Keratinocyte (primary cell): ENCODE results near the gene SRP54. TPM values are rescaled to one million over a fixed set of nuclear protein-coding genes. Genes with fewer than 3 reads are reported as not detected.

Experiments used
- DNase-seq: peaks from one replicate; pipeline ENCODE4 v3.0.0-alpha.2; 2011; ENCODE audit warnings: low read depth, missing footprints, low spot score
- FAIRE-seq: peaks from 2 replicates; lab custom pipeline; 2011; peaks lifted over from hg19 to GRCh38; lab: Jason Lieb, UNC
- H2AFZ ChIP-seq: 2 replicates; pipeline ENCODE4 v1.6.0; 2012; ENCODE audit warnings: low read length, control low read depth, inconsistent platforms; ENCODE audit not compliant: control insufficient read depth
- H3K27ac ChIP-seq: 2 replicates; pipeline ENCODE4 v1.5.1; 2011; ENCODE audit warnings: low read length; ENCODE audit not compliant: control insufficient read depth, insufficient read depth
- H3K27me3 ChIP-seq: 3 replicates; pipeline ENCODE4 v1.6.0; 2011; ENCODE audit warnings: low read length; ENCODE audit not compliant: control insufficient read depth, insufficient read depth; ENCODE audit errors: extremely low read depth
- H3K36me3 ChIP-seq, 2 experiments: 2 replicates in 1 of 2; 3 replicates in 1 of 2; pipeline ENCODE4 v1.5.1; 2011; ENCODE audit warnings: low read length in 2 of 2, mild to moderate bottlenecking in 1 of 2; ENCODE audit not compliant: control insufficient read depth in 2 of 2, insufficient read depth in 2 of 2; ENCODE audit errors: extremely low read depth in 1 of 2
- H3K4me1 ChIP-seq: 3 replicates; pipeline ENCODE4 v1.5.1; 2011; ENCODE audit warnings: low read length; ENCODE audit not compliant: control insufficient read depth, insufficient read depth; ENCODE audit errors: extremely low read depth
- H3K4me2 ChIP-seq: 3 replicates; pipeline ENCODE4 v1.6.0; 2011; ENCODE audit warnings: low read depth, low read length; ENCODE audit not compliant: control insufficient read depth, insufficient read depth; ENCODE audit errors: extremely low read depth
- H3K4me3 ChIP-seq, 3 experiments: fragments of 200-600 bp in 1 of 3; sonication (generic) in 1 of 3; 2 replicates in 2 of 3; 3 replicates in 1 of 3; pipeline ENCODE4 v1.5.1; 2011 to 2016; ENCODE audit warnings: low read length in 3 of 3, mild to moderate bottlenecking in 3 of 3, control low read depth in 2 of 3, inconsistent platforms in 1 of 3, low read depth in 1 of 3, mixed read lengths in 1 of 3, mixed run types in 1 of 3, moderate library complexity in 1 of 3; ENCODE audit not compliant: control insufficient read depth in 2 of 3, insufficient read depth in 2 of 3; ENCODE audit errors: extremely low read depth in 1 of 3
- H3K79me2 ChIP-seq: 2 replicates; pipeline ENCODE4 v1.6.0; 2012; ENCODE audit warnings: low read length; ENCODE audit not compliant: control insufficient read depth, insufficient read depth
- H3K9ac ChIP-seq: 3 replicates; pipeline ENCODE4 v1.6.0; 2011; ENCODE audit warnings: low read length; ENCODE audit not compliant: control insufficient read depth, insufficient read depth; ENCODE audit errors: extremely low read depth
- H3K9me1 ChIP-seq: 3 replicates; pipeline ENCODE4 v1.6.0; 2011; ENCODE audit warnings: low read length; ENCODE audit not compliant: control insufficient read depth, insufficient read depth; ENCODE audit errors: extremely low read depth
- H3K9me3 ChIP-seq: 2 replicates; pipeline ENCODE4 v1.5.1; 2012; ENCODE audit warnings: low read depth, low read length; ENCODE audit not compliant: control insufficient read depth
- H4K20me1 ChIP-seq: 3 replicates; pipeline ENCODE4 v1.6.0; 2011; ENCODE audit warnings: low read length; ENCODE audit not compliant: control insufficient read depth, insufficient read depth; ENCODE audit errors: extremely low read depth
- EZH2 ChIP-seq: IDR thresholded peaks from one replicate; pipeline ENCODE4 v1.6.1; 2012; ENCODE audit warnings: inconsistent platforms, mild to moderate bottlenecking, low read length, moderate library complexity
- dilution Hi-C: fragments of 300-500 bp; cut with MboI; formaldehyde crosslinking; loops from one replicate; pipeline ENCODE4 v1.7.0; 2020; ENCODE audit warnings: low sequenced_read_pairs; ENCODE audit not compliant: extremely low pct_ligation_motif_present
- polyA minus RNA-seq, 3 experiments: library from RNA; depleted of rRNA, polyadenylated mRNA; stranded (reverse); fragments of >200 nt; gene quantifications; 1 replicate in 1 of 3; 2 replicates in 1 of 3; 3 replicates in 1 of 3; pipeline ENCODE4 v1.2.3, GENCODE V29; 2011
- polyA plus RNA-seq, 5 experiments: library from polyadenylated mRNA; depleted of rRNA in 3 of 5; stranded (reverse) in 3 of 5; stranded (forward) in 1 of 5; unstranded in 1 of 5; fragments of >200 nt; gene quantifications; 1 replicate in 1 of 5; 2 replicates in 3 of 5; 3 replicates in 1 of 5; pipeline versions ENCODE4 v1.2.1 to v1.2.3, GENCODE V29; 2011 to 2012; ENCODE audit warnings: missing spikeins in 2 of 5, low read depth in 1 of 5, low replicate concordance in 1 of 5
- TF ChIP-seq, protein P1 (sequence below), 3 experiments: IDR thresholded peaks in 1 of 3; conservative IDR thresholded peaks in 1 of 3; optimal IDR thresholded peaks in 1 of 3; 2 replicates in 2 of 3; 3 replicates in 1 of 3; pipeline versions ENCODE3 to v1.5.1; 2011; ENCODE audit warnings: low read length in 3 of 3, mild to moderate bottlenecking in 3 of 3, moderate library complexity in 2 of 3, control low read depth in 1 of 3, inconsistent platforms in 1 of 3; ENCODE audit not compliant: insufficient read depth in 2 of 3; ENCODE audit errors: extremely low read depth in 1 of 3

SRP54 gene
- 18.0 to 52.2 TPM (median 41.6 TPM) in 3 replicates for polyA plus RNA-seq
- 126 TPM for polyA plus RNA-seq (2011; ENCODE audit: low read depth)
- polyA plus RNA-seq (2011; cell fraction: cytosol; rRNA removed) = 28.3 and 43.3 TPM in 2 replicates
- 65.9 and 74.9 TPM in 2 replicates for polyA plus RNA-seq (2011; cell fraction: nucleus; rRNA removed)
- polyA plus RNA-seq (2012; ENCODE audit: low replicate concordance) = 45.9 and 53.8 TPM in 2 replicates
- polyA minus RNA-seq = 20.6 to 29.4 TPM (median 26.6 TPM) in 3 replicates
- 22.8 TPM for polyA minus RNA-seq (2011; cell fraction: cytosol; rRNA and poly(A)+ RNA removed)
- 20.6 and 33.7 TPM in 2 replicates for polyA minus RNA-seq (2011; cell fraction: nucleus; rRNA and poly(A)+ RNA removed)

DNA sequence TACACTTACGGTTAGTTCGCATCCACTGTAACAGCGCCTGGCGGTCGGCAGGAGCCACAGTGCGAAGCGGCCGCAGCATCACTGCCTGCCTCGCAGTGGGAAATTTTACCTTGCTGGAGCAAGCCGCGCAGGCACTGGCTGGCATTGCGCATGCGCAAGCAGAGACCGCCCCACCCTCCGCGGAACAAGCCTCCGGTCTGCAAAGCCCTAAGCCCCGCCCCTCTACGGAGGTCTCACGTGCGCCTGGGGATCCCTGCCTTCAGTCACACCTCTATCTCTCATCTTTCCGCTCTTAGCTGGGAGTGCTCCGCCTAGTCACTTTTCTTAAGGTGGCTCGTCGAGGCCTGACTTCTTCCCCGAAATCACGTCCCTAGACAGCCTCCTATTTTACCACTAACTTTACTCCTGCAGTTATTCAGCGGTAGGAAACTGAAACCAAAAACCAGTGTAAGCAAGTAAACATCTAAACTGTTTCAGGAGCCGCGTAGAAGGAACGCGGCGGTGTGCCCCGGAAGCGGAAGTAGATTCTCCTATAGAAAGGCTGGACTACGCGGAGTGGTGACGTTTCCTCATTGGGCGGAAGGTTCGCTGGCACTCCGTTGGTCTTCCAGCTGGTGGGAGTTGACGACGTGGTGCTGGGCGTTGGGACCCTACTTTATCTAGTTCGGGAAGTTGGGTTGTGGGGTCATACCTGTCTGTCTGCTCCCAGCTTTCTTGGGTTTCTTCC lies at the start of gene SRP54:
Gene SRP54, plus strand, starts transcription at position 572 of the 727 bp plus-strand sequence. CDS start 13,718 bp downstream, outside the sequence.
- Histone ChIP-seq H2AFZ (peak within 1 kb of the TSS; percentile 97), H3K27ac (peak within 1 kb of the TSS; percentile 89), H3K9me3 (no peaks in the 10 kb centered on the region), H3K4me3 (peak within 1 kb of the TSS; percentile 82 to 92 (median 87)), H3K36me3 (no peaks in the 10 kb centered on the region), H3K9ac (peak within 1 kb of the TSS; percentile 95), H3K4me2 (peak within 1 kb of the TSS; percentile 98), H4K20me1 (no peaks in the 10 kb centered on the region), H3K4me1 (peaks cover 16% of the 10 kb centered on the region), H3K9me1 (no peaks in the 10 kb centered on the region), H3K27me3 (no peaks in the 10 kb centered on the region), H3K79me2 (peaks cover 64% of the 10 kb centered on the region)
- DNase-seq = peak; percentile 97
- TF ChIP-seq EZH2 = no peak
- TF ChIP-seq, protein P1, sequence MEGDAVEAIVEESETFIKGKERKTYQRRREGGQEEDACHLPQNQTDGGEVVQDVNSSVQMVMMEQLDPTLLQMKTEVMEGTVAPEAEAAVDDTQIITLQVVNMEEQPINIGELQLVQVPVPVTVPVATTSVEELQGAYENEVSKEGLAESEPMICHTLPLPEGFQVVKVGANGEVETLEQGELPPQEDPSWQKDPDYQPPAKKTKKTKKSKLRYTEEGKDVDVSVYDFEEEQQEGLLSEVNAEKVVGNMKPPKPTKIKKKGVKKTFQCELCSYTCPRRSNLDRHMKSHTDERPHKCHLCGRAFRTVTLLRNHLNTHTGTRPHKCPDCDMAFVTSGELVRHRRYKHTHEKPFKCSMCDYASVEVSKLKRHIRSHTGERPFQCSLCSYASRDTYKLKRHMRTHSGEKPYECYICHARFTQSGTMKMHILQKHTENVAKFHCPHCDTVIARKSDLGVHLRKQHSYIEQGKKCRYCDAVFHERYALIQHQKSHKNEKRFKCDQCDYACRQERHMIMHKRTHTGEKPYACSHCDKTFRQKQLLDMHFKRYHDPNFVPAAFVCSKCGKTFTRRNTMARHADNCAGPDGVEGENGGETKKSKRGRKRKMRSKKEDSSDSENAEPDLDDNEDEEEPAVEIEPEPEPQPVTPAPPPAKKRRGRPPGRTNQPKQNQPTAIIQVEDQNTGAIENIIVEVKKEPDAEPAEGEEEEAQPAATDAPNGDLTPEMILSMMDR (optimal IDR thresholded peaks at IDR 0.05 in 1 of 3, IDR thresholded peaks at IDR 0.05 in 1 of 3, conservative IDR thresholded peaks at IDR 0.05 in 1 of 3; ENCODE audit: extremely low read depth in 1 of 3, insufficient read depth in 2 of 3, low read length in 3 of 3) = peak in 2 of 3 experiments; percentile 32 to 41
- peak; percentile 74 for FAIRE-seq
- dilution Hi-C loops = no loop called here

DNA sequence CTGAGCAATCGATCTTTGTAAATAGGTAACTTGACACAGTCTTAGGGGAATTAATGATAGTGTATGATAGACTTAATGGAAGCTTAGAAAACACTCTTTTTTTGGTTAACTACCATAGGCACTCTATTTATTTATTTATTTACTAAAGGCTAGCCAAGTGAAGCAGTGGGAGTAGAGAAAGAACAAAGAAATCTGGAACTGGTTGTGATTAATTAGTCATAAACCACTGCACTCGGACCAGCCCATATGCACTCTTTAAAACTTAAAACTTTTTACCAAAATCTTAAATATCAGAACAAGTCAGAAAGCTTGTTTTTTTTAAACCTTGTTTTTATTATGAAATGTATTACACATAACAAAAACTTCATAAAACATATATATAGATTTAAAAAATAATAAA lies 49.5 kb upstream of the SRP54 start:
- Histone ChIP-seq H4K20me1 (no peaks in the 10 kb centered on the region), H3K9me1 (no peaks in the 10 kb centered on the region), H3K27ac (no peak overlapping the region), H3K9ac (no peak overlapping the region), H3K36me3 (no peaks in the 10 kb centered on the region), H3K27me3 (no peaks in the 10 kb centered on the region), H3K4me1 (no peaks in the 10 kb centered on the region), H2AFZ (no peak overlapping the region), H3K9me3 (no peaks in the 10 kb centered on the region), H3K4me3 (no peak overlapping the region), H3K4me2 (no peak overlapping the region), H3K79me2 (no peaks in the 10 kb centered on the region)
- TF ChIP-seq, protein P1 (optimal IDR thresholded peaks at IDR 0.05 in 1 of 3, IDR thresholded peaks at IDR 0.05 in 1 of 3, conservative IDR thresholded peaks at IDR 0.05 in 1 of 3; ENCODE audit: extremely low read depth in 1 of 3, insufficient read depth in 2 of 3, low read length in 3 of 3) = no peak
- no peak for TF ChIP-seq EZH2
- dilution Hi-C loops = no loop called here
- FAIRE-seq (no peak), DNase-seq (no peak)
